ENCODE measurements around the gene PRKCB.

PRKCB gene

DNA sequence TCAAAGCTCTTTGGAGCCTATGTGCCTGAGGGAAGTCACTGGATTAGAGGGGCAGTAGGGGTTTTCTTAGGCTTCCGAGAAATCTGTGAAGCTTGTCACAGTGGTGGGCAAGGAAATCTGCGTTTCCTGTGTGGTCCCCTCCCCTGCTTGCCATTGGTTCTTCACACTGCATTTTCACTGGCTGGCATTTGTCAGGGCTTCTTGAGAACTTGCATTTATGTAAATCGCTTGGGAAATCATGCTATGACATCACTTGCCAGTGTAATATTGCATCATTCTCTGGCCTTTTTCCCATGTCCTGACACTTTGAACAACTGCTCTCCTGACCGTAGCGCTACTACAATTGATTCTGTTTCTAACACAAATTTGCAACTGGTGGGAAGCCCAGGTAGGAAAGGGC is 422.2 kb downstream of the PRKCB start:
- no peak for DNase-seq

DNA sequence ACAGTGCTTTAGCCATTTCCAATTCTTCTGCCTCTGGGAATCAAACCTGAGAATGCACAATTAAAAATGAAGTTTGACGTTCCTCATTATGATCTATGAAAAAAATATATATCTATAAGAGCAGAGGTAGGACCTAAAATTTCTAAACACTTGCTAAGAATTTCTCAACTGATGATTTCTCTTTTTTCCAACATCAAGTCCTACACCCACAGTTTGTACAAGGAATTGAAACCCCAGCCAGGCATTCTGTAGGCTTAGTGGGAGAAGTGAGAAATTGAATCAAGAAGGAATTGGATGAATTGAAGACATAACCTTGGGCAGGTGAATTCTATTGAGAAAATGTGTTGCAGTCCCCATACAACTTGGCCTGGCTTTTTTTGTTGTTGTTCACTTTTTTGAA is 423.0 kb downstream of the PRKCB start:
- no peak for DNase-seq

DNA sequence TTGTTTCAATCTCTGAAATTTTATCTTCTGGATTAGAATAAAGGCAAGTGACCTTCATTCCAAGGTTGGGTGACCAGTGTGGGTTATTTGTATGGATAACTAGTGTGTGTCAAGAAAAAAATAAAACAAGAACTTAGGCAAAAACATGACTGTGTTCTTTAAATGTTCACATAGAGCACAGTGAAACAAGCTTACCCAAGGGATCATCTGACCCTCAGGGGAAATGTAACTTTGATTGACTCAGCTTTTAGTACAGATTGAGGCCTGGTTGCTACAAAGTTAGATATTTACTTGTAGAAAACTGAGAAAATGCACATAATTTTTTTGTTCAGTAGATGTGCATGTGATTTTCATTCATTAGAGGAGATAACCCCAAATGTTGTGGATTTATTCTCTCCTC is 427.0 kb downstream of the PRKCB start:
- DNase-seq: no peak
